GM18505 (cell line): ENCODE measurements around the gene ANGPTL8.

Experiments used
- ATAC-seq: cut with Tn5 transposase; IDR thresholded peaks from one replicate; pipeline ENCODE4 v1.9.1; 2021; ENCODE audit not compliant: unreplicated experiment
- POLR2A ChIP-seq: IDR thresholded peaks from 4 replicates; pipeline ENCODE4 v1.6.1; 2011; ENCODE audit warnings: borderline replicate concordance; ENCODE audit not compliant: insufficient read depth, insufficient read length; ENCODE audit errors: extremely low read depth

ANGPTL8 gene

GRCh38 chr19:11251650-11252314 is 12.4 kb downstream of the ANGPTL8 start:
- no peak for TF ChIP-seq POLR2A
- no peak for ATAC-seq

- ATAC-seq, result no peak
- TF ChIP-seq POLR2A, result no peak
Measured at GRCh38 chr19:11252665-11253355, 13.4 kb downstream of the ANGPTL8 start.

- no peak for TF ChIP-seq POLR2A
- ATAC-seq, result no peak
Measured at GRCh38 chr19:11254666-11255065, 15.2 kb downstream of the ANGPTL8 start.

GRCh38 chr19:11256189-11256588 is 16.8 kb downstream of the ANGPTL8 start:
- ATAC-seq, result no peak
- no peak for TF ChIP-seq POLR2A

- no peak for TF ChIP-seq POLR2A
- ATAC-seq, result no peak
Measured at GRCh38 chr19:11257846-11258380, 18.5 kb downstream of the ANGPTL8 start.

GRCh38 chr19:11260996-11261395 is 21.6 kb downstream of the ANGPTL8 start:
- no peak for ATAC-seq
- TF ChIP-seq POLR2A, result no peak

- TF ChIP-seq POLR2A, result no peak
- no peak for ATAC-seq
Measured at GRCh38 chr19:11261431-11261970, 22.1 kb downstream of the ANGPTL8 start.

- no peak for TF ChIP-seq POLR2A
- ATAC-seq, result no peak
Measured at GRCh38 chr19:11261971-11262839, 22.8 kb downstream of the ANGPTL8 start, which contains the start of gene DOCK6. TSS of gene DOCK6 (minus strand) at chr19:11262524. CDS start at chr19:11262440, 84 bp downstream.

GRCh38 chr19:11263726-11264125 is 24.3 kb downstream of the ANGPTL8 start:
- TF ChIP-seq POLR2A, result no peak
- ATAC-seq, result no peak

- ATAC-seq, result no peak
- no peak for TF ChIP-seq POLR2A
Measured at GRCh38 chr19:11264452-11265176, 25.2 kb downstream of the ANGPTL8 start.

GRCh38 chr19:11265177-11265784 is 25.9 kb downstream of the ANGPTL8 start:
- no peak for TF ChIP-seq POLR2A
- no peak for ATAC-seq

- ATAC-seq, result no peak
- no peak for TF ChIP-seq POLR2A
Measured at GRCh38 chr19:11265785-11266236, 26.4 kb downstream of the ANGPTL8 start.
